ENCODE results near the gene ZRANB2. TPM values are rescaled to one million over a fixed set of nuclear protein-coding genes. Genes with fewer than 3 reads are reported as not detected.

The ZRANB2 gene
- total RNA-seq, 1 donor from 2014 or later = 59.7 TPM

GRCh38 chr1:71045463-71046028 is 35.3 kb downstream of the ZRANB2 start:
- intact Hi-C loops (cut with DNase I) = no loop called here
- peaks cover 15% of the 10 kb centered on the region for H3K4me1 ChIP-seq
- no peaks in the 10 kb centered on the region for H3K36me3 ChIP-seq
- no peak for DNase-seq (ENCODE audit: extremely low spot score in 2 of 2)
- TF ChIP-seq CTCF (IDR thresholded peaks at IDR 0.05) (no peak), POLR2AphosphoS5 (IDR thresholded peaks at IDR 0.05; ENCODE audit: insufficient read depth in 1 of 2, low read depth in 1 of 2) (no peak), POLR2A (IDR thresholded peaks at IDR 0.05) (no peak)
- no peak overlapping the region for H3K27ac ChIP-seq
- H3K27me3 ChIP-seq = no peaks in the 10 kb centered on the region
- no peak overlapping the region for H3K4me3 ChIP-seq
- H3K9me3 ChIP-seq = no peaks in the 10 kb centered on the region

GRCh38 chr1:71044833-71045232 is 36.0 kb downstream of the ZRANB2 start:
- peaks cover 15% of the 10 kb centered on the region for H3K4me1 ChIP-seq
- H3K9me3 ChIP-seq = no peaks in the 10 kb centered on the region
- no peaks in the 10 kb centered on the region for H3K36me3 ChIP-seq
- intact Hi-C loops (cut with DNase I) = no loop called here
- no peaks in the 10 kb centered on the region for H3K27me3 ChIP-seq
- H3K4me3 ChIP-seq = no peak overlapping the region
- TF ChIP-seq POLR2A (IDR thresholded peaks at IDR 0.05) (no peak), POLR2AphosphoS5 (IDR thresholded peaks at IDR 0.05; ENCODE audit: insufficient read depth in 1 of 2, low read depth in 1 of 2) (no peak), CTCF (IDR thresholded peaks at IDR 0.05) (no peak)
- DNase-seq (ENCODE audit: extremely low spot score in 2 of 2) = no peak
- no peak overlapping the region for H3K27ac ChIP-seq

- Histone ChIP-seq H3K4me3 (no peak overlapping the region), H3K27ac (no peak overlapping the region)
These were observed 37.8 kb downstream of the ZRANB2 start for GRCh38 chr1:71043065-71043464.

GRCh38 chr1:71041806-71042205 is 39.0 kb downstream of the ZRANB2 start:
- TF ChIP-seq POLR2AphosphoS5 (IDR thresholded peaks at IDR 0.05; ENCODE audit: insufficient read depth in 1 of 2, low read depth in 1 of 2) = no peak
- TF ChIP-seq CTCF (IDR thresholded peaks at IDR 0.05) = no peak
- TF ChIP-seq POLR2A (IDR thresholded peaks at IDR 0.05) = no peak
- DNase-seq (ENCODE audit: extremely low spot score in 2 of 2) = no peak
- no peak overlapping the region for H3K4me3 ChIP-seq
- H3K27me3 ChIP-seq = no peaks in the 10 kb centered on the region
- no peaks in the 10 kb centered on the region for H3K9me3 ChIP-seq
- intact Hi-C loops (cut with DNase I) = no loop called here
- H3K4me1 ChIP-seq = peaks cover 2% of the 10 kb centered on the region
- no peaks in the 10 kb centered on the region for H3K36me3 ChIP-seq
- no peak overlapping the region for H3K27ac ChIP-seq

More at GRCh38 chr1:71043065-71043464, 37.8 kb downstream of the ZRANB2 start:
- DNase-seq (ENCODE audit: extremely low spot score in 2 of 2) = no peak
- H3K4me1 ChIP-seq = peaks cover 12% of the 10 kb centered on the region
- no peak for TF ChIP-seq CTCF (IDR thresholded peaks at IDR 0.05)
- TF ChIP-seq POLR2AphosphoS5 (IDR thresholded peaks at IDR 0.05; ENCODE audit: insufficient read depth in 1 of 2, low read depth in 1 of 2) = no peak
- TF ChIP-seq POLR2A (IDR thresholded peaks at IDR 0.05) = no peak
- intact Hi-C loops (cut with DNase I) = no loop called here
- H3K9me3 ChIP-seq = no peaks in the 10 kb centered on the region
- H3K36me3 ChIP-seq = no peaks in the 10 kb centered on the region
- H3K27me3 ChIP-seq = no peaks in the 10 kb centered on the region

GRCh38 chr1:71039661-71040262 is 41.1 kb downstream of the ZRANB2 start:
- intact Hi-C loops (cut with DNase I) = no loop called here
- Histone ChIP-seq H3K27ac (no peak overlapping the region), H3K27me3 (no peaks in the 10 kb centered on the region), H3K4me1 (no peaks in the 10 kb centered on the region), H3K36me3 (no peaks in the 10 kb centered on the region), H3K4me3 (no peak overlapping the region), H3K9me3 (no peaks in the 10 kb centered on the region)
- no peak for DNase-seq (ENCODE audit: extremely low spot score in 2 of 2)
- TF ChIP-seq POLR2AphosphoS5 (IDR thresholded peaks at IDR 0.05; ENCODE audit: insufficient read depth in 1 of 2, low read depth in 1 of 2) = no peak
- TF ChIP-seq POLR2A (IDR thresholded peaks at IDR 0.05) = no peak
- no peak for TF ChIP-seq CTCF (IDR thresholded peaks at IDR 0.05)

Measured in vagina (tissue), 2 donors.